Omental fat pad (tissue), 4 donors: ENCODE results near the gene PIK3R5. TPM values are rescaled to one million over a fixed set of nuclear protein-coding genes. Genes with fewer than 3 reads are reported as not detected.

Experiments used
- ATAC-seq: fragments of 150-250 bp; one replicate; pipeline ENCODE4 v1.9.1; 2016; ENCODE audit warnings: mild to moderate bottlenecking, moderate library complexity; ENCODE audit not compliant: low FRiP score
- DNase-seq: peaks from one replicate; pipeline ENCODE4 v3.0.0-alpha.2; 2019; ENCODE audit warnings: low spot score
- total RNA-seq, 4 donors: library from RNA; depleted of rRNA; stranded (reverse); fragments of >200 nt; gene quantifications; one replicate each; pipeline ENCODE4 v1.1.0, GENCODE V29; 2016
- TF ChIP-seq, protein P1 (sequence below), 3 donors: fragments of 450-650 bp; IDR thresholded peaks; one replicate each; pipeline ENCODE4 v1.5.1; 2016 to 2017; ENCODE audit warnings: antibody characterized with exemption in 3 of 3, mild to moderate bottlenecking in 3 of 3, moderate library complexity in 2 of 3

Gene PIK3R5
- total RNA-seq, 4 donors from 2014 or later = 18.9 to 60.2 (median 37.8) TPM

DNA sequence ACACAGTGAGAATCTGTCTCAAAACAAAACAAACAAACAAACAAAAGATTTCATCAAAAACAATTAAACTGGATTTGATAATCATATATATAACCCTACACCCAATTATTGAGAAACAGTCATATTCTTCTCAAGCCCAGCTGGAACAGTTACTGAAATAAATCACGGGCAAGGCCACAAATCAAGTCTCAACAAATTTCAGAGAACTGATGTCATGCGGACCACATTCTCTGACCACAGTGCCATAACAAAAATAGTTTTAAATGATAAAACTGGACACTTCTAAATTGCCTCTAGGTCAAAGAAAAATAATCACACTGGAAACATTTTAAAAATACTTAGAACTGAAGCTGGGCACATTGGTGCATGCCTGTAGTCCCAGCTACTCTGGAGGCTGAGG lies 15.9 kb upstream of the PIK3R5 start:
- DNase-seq = no peak
- ATAC-seq = no peak
- TF ChIP-seq, protein P1, sequence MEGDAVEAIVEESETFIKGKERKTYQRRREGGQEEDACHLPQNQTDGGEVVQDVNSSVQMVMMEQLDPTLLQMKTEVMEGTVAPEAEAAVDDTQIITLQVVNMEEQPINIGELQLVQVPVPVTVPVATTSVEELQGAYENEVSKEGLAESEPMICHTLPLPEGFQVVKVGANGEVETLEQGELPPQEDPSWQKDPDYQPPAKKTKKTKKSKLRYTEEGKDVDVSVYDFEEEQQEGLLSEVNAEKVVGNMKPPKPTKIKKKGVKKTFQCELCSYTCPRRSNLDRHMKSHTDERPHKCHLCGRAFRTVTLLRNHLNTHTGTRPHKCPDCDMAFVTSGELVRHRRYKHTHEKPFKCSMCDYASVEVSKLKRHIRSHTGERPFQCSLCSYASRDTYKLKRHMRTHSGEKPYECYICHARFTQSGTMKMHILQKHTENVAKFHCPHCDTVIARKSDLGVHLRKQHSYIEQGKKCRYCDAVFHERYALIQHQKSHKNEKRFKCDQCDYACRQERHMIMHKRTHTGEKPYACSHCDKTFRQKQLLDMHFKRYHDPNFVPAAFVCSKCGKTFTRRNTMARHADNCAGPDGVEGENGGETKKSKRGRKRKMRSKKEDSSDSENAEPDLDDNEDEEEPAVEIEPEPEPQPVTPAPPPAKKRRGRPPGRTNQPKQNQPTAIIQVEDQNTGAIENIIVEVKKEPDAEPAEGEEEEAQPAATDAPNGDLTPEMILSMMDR (IDR thresholded peaks at IDR 0.05) = no peak

GRCh38 chr17:8979715-8980114 lies 14.2 kb upstream of the PIK3R5 start:
- TF ChIP-seq, protein P1 (IDR thresholded peaks at IDR 0.05) = no peak
- ATAC-seq = no peak
- DNase-seq = no peak

DNA sequence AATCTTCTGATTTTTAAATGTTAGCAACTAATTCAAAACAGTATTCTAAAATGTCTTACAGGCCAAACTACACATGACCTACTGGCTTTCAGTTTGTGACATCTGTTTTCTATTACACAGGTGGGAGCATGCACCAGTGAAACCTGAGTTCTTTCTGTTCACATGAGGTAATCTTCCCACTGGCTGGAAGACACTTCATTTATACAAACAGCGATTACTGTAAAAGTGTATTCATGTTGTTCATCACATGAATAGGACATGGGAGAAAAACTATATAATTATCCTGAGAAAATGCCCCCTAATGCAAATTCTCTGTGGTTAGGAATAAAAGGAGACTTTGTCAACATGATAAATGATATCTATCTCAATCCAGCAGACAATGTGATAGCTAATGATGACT lies 11.1 kb upstream of the PIK3R5 start:
- no peak for DNase-seq
- TF ChIP-seq, protein P1 (IDR thresholded peaks at IDR 0.05) = no peak
- ATAC-seq = no peak

- ATAC-seq (no peak), DNase-seq (no peak)
- TF ChIP-seq, protein P1 (IDR thresholded peaks at IDR 0.05) = no peak
Measured at GRCh38 chr17:8975091-8975725, 9.7 kb upstream of the PIK3R5 start.

DNA sequence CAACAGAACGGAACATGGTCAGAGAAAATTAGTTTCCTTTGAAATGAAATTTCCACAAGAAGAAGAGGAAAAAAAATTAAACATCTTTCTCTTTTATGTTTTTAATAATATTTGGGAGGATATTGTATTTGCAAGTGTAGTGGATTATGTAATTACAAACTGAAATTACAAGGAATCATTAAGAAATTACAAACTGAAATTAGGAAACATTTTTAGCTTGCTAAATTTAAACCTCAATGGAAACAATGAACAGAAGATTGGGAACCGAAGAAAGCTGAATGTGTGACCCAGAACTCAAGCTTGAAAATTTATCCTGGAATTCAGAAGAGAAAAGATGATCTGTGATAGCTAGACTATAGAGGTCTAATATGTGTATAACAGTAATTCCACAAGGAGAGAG lies 4.4 kb upstream of the PIK3R5 start:
- DNase-seq = no peak
- no peak for ATAC-seq
- TF ChIP-seq, protein P1 (IDR thresholded peaks at IDR 0.05) = no peak

- DNase-seq (no peak), ATAC-seq (no peak)
- TF ChIP-seq, protein P1 (IDR thresholded peaks at IDR 0.05) = no peak
Measured at GRCh38 chr17:8968503-8968902, 3.0 kb upstream of the PIK3R5 start.

- DNase-seq = no peak
- TF ChIP-seq, protein P1 (IDR thresholded peaks at IDR 0.05) = no peak
- ATAC-seq = no peak
Measured at GRCh38 chr17:8967861-8968260, 2.4 kb upstream of the PIK3R5 start.
